ENCODE data around the gene FGF18.

The FGF18 gene

DNA sequence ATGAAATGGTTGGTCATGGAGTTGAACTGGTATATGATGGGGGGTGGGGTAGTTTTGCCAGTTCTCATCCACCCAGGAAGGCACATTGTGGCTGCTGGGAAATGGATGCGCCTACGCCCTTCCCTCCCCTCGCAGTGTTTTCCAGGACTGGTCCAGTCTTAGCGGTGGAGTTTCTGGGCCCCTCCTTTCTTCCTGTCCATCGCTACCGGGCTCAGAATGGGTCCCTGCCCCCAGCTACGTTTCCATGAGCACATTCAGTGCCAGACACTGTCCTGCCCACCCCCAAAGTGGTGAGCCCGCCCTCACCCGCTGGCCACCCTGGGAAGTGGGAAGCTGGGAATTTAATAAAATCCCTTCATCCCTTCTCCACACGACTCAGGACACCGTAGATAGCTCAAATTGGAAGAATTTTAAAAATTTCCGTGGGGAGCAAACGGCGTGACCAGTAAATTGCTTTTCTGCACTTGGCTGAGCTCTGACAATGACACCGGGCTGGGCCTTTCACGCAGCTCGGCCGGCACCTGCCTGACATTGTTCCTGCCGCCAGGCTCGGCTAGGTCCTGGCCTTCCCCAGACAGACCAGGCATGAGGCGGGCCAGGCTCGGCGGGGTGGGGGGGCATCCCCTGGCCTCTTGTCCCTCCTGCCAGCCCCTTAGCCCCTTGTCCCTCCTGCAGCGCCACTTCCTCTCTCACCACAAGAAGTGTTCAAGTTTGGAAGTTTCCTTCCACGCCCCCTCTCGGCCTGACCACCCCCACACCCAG, 3.6 kb downstream of the FGF18 start:
- no peak for DNase-seq (ENCODE audit: low read depth)

DNA sequence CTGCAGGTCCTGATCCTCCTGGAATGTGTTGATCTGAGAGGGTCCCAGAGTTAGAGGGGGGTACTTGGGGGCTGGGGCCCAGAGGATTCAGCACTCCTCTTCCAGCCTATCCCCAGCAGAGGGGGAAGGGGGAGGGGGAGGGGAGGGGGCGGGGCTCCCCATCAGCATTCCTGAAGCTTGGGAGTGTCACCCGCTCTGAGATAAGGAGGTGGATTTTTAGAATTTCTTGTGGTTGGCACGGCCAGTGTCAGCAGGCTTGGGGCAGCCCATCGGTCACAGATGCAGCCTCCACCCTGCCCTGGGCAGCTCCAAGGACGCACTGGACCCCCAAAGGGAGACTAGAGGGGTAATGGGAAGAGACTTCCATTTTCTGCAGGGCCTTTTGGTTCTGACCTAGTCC, 5.3 kb downstream of the FGF18 start:
- DNase-seq (ENCODE audit: low read depth): no peak

- DNase-seq (ENCODE audit: low read depth): no peak
Observed at GRCh38 chr5:171425596-171426244, 6.3 kb downstream of the FGF18 start.

DNA sequence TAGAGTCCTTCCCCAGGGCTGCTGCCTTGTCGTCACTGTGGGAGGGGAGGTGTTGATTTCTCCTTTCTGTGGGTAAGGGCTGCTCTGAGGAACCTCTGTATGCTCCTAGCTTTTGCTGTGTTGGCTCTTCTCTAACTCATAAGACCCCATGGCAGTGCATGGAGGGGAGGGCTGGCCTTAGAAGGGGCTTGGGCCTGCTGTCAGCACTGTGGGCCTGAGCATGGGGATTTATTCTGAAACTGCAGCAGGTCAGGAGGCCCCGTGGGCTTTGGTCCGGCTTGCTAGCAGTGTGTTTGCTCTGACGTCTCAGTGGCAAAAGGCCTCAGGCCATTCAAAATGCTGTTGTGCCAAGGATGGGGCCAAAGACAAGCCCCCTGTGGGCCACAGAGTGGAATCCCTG, 6.8 kb downstream of the FGF18 start:
- no peak for DNase-seq (ENCODE audit: low read depth)

DNA sequence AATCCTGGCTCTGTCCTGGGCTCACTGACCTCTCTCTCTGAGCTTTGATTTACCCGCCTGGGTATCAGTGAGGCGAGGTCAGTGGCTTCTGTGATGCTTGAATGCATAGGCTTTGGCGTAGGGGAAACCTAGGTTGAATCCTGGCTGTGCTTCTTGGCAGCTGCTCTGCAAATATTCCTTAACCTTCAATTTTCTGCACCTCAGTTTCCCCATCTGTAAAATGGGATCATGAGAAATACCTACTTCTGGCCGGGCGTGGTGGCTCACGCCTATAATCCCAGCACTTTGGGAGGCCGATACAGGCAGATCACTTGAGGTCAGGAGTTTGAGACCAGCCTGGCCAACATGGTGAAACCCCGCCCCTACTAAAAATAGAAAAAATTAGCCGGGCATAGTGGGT, 7.2 kb downstream of the FGF18 start:
- no peak for DNase-seq (ENCODE audit: low read depth)

GRCh38 chr5:171427318-171428167, 8.1 kb downstream of the FGF18 start:
- DNase-seq (ENCODE audit: low read depth): no peak

DNA sequence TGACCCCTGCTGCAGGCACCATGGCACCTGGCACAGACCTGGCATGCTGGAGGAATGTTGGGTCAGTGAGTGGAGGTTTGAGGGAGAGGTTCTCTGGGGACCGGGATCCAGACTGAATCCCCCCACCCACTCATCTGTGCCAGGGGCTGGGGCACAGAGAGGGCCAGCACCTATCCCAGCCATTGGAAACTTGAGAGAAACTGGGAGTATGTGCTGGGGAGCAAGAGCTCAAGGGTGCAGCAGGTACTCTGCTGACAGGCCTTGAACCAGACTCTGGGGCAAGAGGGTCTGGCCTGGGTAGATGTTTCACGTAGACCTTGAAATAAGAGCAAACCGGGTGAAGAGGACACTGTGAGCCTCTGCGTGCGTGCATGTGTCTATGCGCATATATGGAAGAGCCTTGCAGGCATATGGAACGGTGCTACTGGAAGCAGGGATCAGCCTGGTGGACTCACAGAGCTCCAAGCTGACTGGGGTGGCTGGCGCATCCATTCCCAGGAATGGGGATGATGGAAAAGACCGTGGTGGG, 8.8 kb downstream of the FGF18 start:
- no peak for DNase-seq (ENCODE audit: low read depth)

GRCh38 chr5:171428809-171429542, 9.5 kb downstream of the FGF18 start:
- no peak for DNase-seq (ENCODE audit: low read depth)

DNA sequence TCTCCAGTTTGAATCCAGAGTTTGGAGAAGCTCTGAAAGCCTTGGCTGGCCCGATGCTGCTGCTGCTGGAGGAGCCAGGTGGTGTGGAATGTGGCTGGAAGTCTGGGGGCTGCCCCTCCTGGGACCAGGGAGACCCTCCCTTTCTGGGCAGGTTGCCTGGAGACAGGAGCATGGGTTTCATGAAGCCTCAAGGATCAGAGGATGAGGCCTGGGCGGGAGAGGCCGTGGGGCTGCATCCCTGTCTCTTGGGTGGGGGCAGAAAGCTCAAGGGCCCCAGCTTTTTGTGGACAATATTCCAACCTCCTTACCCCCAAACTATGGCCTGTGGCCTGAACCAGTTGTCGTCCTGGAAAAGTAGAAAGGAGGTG, 10.1 kb downstream of the FGF18 start:
- no peak for DNase-seq (ENCODE audit: low read depth)

DNA sequence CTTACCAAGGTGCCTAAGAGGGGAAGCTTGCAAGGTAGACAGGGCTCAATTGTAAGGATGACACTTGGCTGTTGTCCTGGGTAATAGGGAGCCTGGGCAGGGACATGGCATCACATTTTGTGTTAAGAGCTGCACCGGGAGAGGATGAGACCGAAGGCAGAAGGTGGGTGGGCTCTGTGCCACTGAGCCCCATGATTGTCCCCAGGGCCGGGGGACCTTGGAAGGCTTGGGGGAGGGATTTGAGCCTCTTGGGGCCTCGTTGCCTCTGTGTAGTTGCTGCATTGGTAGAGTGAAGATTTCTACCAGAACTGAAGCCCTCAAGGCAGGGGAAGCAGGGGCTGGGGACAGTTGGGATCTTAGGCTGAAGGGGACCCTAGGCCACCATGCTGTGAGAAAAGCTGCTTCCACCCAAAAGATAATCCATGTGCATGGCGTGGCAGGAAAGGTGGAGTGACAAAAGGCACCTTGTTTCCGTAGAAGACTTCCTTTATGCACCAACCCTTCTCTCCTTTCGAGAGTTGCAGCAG, 11.9 kb downstream of the FGF18 start:
- DNase-seq (ENCODE audit: low read depth): no peak

GRCh38 chr5:171432076-171432475, 12.6 kb downstream of the FGF18 start:
- DNase-seq (ENCODE audit: low read depth): no peak

- no peak for DNase-seq (ENCODE audit: low read depth)
Observed at GRCh38 chr5:171432583-171433351, 13.3 kb downstream of the FGF18 start.

DNA sequence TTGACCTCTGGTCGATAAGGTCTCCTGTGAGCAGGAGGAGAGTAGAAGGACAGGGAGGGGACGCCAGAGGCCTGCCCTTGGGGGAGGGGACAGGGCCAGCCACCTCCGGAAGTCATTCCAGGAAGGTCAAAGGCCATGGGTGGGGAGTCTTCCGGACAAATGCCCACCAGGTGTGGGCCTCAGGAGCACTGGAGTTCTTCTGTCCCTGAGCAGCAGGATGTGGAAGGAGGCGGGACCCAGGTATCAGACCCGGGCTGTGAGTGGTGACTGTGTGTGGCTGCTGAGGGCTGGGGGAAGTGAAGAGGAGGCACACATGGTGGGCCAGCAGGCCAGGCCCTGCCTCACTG, 13.9 kb downstream of the FGF18 start:
- no peak for DNase-seq (ENCODE audit: low read depth)

GRCh38 chr5:171433982-171434676, 14.7 kb downstream of the FGF18 start:
- no peak for DNase-seq (ENCODE audit: low read depth)

GRCh38 chr5:171434874-171435273, 15.4 kb downstream of the FGF18 start:
- DNase-seq (ENCODE audit: low read depth): no peak

DNA sequence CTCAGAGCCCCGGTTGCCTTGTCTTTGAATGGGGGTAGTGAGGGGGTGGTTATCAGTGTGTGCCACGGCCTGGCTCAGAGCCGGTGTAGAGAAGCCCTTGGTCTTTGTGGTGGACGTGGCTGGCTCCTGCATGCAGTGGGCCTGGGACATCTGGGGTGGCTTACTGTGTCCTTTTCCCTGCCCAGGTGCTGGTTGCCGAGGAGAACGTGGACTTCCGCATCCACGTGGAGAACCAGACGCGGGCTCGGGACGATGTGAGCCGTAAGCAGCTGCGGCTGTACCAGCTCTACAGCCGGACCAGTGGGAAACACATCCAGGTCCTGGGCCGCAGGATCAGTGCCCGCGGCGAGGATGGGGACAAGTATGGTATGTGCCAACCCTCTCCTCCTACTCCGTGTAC, 16.5 kb downstream of the FGF18 start:
- no peak for DNase-seq (ENCODE audit: low read depth)

GRCh38 chr5:171436804-171437285, 17.4 kb downstream of the FGF18 start:
- no peak for DNase-seq (ENCODE audit: low read depth)

- DNase-seq (ENCODE audit: low read depth): no peak
Observed at GRCh38 chr5:171437286-171437821, 17.9 kb downstream of the FGF18 start.

DNA sequence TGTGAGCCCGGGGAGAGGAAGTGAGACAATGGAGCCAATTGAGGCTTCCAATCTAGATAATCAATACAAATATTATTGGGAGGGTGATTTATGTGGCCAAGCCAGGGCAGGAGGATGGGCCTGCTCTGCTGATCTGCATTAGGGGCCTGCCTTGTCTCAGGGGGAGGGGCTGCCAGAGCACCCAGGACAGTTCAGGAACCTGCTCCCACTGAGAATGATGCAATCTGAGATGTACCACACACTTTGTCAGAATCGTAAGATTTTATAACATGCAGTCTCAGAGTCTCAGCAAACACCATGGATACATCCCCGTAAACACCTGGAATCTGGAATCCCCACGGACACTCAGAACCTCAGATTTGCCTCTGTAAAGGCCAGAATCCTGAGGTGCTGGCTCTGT, 19.3 kb downstream of the FGF18 start:
- no peak for DNase-seq (ENCODE audit: low read depth)

- no peak for DNase-seq (ENCODE audit: low read depth)
Observed at GRCh38 chr5:171441246-171441791, 21.9 kb downstream of the FGF18 start.

Measured in stimulated activated CD8-positive, alpha-beta memory T cell treated with anti-CD3 and anti-CD28 coated beads, Interleukin-4, amount 100 ng/mL, for 24 hours (primary cell).